ENCODE data around the gene CDYL2.
A peak's percentile ranks its signal among the peaks of the same experiment; 100 is the strongest.

CDYL2 gene

DNA sequence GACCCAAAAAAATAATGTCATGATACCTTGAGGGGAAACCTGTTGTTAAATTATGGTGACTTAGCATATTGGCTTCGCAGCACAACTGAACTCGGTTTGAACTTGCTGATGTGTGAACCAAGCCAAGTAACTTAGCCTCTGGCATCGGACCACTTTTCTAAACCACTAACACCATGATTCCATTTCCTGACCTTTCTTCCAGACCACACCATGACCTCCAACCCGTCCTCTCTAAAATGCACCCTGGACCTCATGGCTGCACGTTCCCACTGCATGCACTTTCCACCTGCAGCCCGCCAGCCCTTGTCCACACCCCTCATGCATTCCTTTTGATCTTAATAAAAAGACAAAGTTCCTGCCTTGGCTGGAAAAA lies 234.3 kb downstream of the CDYL2 start:
- no peak for TF ChIP-seq POLR2A (IDR thresholded peaks at IDR 0.05; ENCODE audit: low read depth, low read length)
- DNase-seq (ENCODE audit: insufficient read length, low spot score) (no peak), FAIRE-seq (peak; percentile 57)

DNA sequence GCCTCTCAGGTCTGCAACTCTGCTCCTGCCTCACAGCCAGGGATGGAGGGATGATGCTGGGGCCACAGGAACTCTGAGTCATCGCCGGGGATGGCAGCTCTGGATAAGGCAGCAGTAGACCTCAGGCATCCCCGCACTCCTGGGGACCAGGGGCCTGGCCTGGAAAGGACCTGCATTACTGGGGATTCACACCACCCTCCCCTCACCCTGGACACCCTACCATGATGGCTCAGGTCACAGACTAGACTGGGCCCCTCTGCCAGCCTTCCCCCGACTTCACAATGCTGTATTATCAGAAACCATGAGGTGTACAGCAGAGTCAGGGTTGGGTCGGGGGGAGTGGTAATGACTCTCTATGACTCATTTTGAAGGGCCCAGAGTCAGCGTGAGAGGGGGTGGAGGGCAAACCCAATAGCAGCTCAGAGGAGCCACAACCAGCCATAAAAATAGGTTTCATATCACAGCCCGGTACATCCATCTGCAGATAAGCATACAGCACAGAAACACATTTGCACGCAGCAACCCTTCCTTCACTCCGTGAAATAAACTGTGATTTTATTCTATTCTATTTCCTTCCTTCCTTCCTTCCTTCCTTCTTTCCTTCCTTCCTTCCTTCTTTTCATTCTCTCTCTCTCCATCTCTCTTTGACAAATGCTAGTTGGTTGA lies 234.8 kb downstream of the CDYL2 start:
- DNase-seq (ENCODE audit: insufficient read length, low spot score) (peak; percentile 85), FAIRE-seq (peak; percentile 55)
- no peak for TF ChIP-seq POLR2A (IDR thresholded peaks at IDR 0.05; ENCODE audit: low read depth, low read length)

DNA sequence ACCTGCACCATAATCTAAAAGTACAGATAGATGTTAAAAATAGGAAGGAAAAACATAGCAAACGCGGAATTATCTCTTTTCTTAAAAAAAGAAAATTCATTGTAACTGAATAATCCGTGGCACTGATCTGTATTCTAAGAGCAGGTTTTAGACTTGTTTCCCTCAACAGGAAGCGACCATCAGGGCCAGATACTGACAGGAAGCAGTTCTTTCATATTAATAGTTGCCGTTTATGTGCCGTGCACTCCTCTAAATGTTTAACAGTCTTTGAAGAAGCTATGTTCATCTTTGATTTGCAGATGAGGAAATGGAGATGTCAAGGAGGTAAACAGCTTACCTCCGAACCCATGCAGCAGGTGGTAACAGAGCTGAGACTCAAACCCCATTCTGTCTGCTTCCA lies 240.0 kb downstream of the CDYL2 start:
- FAIRE-seq (no peak), DNase-seq (ENCODE audit: insufficient read length, low spot score) (no peak)
- TF ChIP-seq POLR2A (IDR thresholded peaks at IDR 0.05; ENCODE audit: low read depth, low read length): no peak

DNA sequence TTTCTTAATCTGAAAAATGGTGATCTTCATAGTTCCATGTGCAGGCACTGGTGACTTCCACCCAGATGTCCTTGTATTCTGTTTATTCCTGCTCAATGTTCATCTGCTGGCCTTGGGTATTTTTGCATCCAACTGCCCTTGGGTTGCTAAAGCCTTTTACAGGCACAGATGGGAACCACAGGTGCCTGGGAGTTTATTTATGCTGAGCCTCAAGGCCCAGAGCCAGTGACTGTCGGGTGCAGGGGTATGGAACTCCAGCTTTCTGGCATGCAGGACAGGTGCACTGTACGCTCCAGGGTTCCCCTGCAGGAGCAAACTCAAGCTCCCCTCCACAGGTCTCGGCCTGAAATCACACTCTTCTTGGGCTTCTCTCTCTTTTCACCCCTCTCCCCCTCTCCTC lies 241.3 kb downstream of the CDYL2 start:
- FAIRE-seq: no peak
- no peak for TF ChIP-seq POLR2A (IDR thresholded peaks at IDR 0.05; ENCODE audit: low read depth, low read length)
- no peak for DNase-seq (ENCODE audit: insufficient read length, low spot score)

DNA sequence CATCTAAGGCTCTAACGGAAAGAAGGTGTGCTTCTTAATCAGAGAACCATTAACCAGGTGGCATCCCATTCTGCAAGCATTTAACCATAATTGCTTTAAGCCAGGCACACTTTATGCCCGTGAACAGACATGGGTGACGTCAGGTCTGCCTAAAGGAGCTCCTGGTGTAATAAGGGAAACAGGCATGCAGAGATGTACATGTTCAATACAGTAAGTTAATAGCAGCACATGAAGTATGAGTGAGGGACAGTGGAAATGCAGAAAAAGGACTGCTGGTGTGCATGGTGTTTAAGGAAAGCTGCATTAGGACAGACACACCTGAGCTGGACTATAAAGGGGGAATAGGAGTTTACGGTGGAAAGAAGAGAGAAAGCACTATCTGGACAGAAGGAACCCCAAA lies 245.0 kb downstream of the CDYL2 start:
- no peak for DNase-seq (ENCODE audit: insufficient read length, low spot score)
- no peak for FAIRE-seq
- TF ChIP-seq POLR2A (IDR thresholded peaks at IDR 0.05; ENCODE audit: low read depth, low read length): no peak

DNA sequence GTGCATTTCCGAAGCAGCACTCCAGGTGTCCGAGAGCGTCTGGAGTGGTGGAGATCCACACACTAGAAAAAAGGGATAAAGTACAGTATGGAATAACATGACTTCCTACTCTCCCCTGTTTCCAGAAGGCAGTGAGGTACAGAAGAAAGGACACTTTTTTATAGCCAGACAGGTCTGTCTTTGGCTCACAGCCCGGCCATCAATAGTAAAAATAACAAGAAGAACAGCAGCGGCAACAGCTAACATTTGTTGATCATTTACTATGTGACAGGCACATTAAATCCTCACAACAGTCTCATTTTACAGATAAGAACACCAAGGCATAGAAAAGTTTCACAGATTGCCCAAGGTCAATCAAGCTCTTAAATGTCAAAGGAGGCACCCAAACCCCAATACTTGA lies 247.4 kb downstream of the CDYL2 start:
- no peak for TF ChIP-seq POLR2A (IDR thresholded peaks at IDR 0.05; ENCODE audit: low read depth, low read length)
- FAIRE-seq (no peak), DNase-seq (ENCODE audit: insufficient read length, low spot score) (no peak)

DNA sequence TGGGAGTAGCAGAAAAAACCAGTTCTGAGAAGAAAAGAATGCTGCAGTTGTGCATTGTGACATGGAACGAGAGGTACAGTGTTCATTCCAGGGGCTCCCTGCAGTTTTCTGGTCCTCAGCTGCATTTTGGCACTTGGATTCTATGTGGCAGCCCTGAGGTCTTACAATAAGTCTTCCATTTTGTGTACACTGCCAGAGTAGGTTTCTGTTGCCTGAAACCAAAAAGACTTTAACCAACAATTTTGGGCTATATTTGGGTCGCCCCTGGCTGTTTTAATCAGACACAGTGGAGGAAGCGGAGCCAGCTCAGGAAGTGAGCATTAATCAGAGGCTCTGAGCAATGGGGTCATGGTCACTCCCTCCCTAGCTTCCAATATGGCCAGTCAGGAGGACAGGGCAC lies 247.9 kb downstream of the CDYL2 start:
- TF ChIP-seq POLR2A (IDR thresholded peaks at IDR 0.05; ENCODE audit: low read depth, low read length): no peak
- DNase-seq (ENCODE audit: insufficient read length, low spot score): no peak

DNA sequence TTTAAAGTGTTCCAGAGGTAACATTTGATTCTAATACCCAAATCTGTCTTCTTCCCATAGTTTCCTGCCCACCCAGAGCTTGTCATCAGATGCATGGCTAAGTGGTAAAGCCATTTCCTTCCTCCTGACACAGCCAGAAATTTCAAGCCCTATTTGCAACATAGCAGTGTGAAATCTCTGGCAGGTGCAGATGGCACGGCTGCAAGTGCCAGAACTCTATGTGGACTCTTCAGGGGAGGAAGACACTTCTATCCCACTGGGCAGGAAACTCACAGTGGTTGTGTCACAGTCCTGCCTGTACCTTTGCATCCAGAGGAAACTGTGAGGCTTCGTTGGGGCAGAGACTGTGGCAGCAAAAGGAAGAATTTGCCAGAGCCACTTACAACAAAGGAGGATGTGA lies 250.4 kb downstream of the CDYL2 start:
- FAIRE-seq (no peak), DNase-seq (ENCODE audit: insufficient read length, low spot score) (no peak)
- no peak for TF ChIP-seq POLR2A (IDR thresholded peaks at IDR 0.05; ENCODE audit: low read depth, low read length)

More for the DNA sequence above, 247.9 kb downstream of the CDYL2 start:
- FAIRE-seq: no peak

DNA sequence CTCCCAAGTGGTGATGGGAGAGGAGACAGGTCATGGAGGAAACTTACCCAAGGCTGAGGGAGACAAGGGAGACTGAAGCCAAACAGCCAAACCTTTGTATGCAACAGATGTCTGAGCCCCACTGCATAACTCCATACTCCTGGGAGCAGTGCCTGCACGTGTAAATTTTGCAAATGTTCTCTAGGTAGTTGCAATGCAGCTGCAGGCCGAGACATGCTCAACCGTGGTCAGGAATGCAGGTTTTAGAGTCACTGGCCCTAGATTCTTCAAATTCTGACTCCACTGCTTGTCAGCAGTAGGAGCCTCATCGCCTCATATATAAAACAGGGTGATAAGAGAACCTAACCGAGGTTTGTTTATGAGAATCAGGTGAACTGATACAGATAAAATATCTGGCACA lies 252.1 kb downstream of the CDYL2 start:
- FAIRE-seq (no peak), DNase-seq (ENCODE audit: insufficient read length, low spot score) (no peak)
- TF ChIP-seq POLR2A (IDR thresholded peaks at IDR 0.05; ENCODE audit: low read depth, low read length): no peak
